ENCODE measurements around the gene RNF151.

RNF151 gene

DNA sequence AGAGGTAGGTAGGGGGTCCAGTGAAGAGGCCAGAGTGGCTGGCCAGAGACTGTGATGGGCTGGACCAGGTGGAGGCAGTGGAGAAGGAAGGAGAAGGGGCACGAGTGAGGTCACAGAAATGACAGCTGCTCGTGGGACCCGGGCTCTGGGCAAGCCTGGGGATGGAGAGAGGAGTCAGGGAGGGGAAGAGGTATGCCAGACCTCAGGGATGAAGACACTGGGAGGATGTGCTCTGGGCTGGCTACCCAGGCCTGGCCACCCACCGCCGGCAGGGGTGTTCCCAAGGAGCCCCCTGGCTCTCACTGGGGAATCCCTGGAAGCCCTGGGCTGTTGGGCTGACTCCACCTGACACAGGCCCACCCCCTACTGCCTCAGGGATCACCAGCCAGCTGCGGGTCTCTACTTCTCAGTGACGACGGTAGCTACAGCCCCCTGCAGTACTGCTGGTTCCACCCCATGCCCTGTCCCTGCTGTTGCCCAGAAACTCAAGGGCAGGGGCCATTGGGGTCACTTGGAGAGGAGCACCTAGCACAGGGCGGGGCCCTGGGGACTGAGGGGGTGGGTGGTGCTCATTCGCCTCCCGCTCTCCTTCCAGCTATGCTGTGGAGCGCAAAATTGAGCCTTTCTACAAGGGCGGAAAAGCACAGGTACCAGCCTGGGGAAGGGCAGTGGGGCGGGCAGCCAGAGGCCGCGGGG, 7.0 kb downstream of the RNF151 start:
- no peaks in the 10 kb centered on the region for H3K4me1 ChIP-seq (ENCODE audit: insufficient read depth, low read length)
- no peaks in the 10 kb centered on the region for H3K9me3 ChIP-seq (ENCODE audit: control insufficient read depth, insufficient read depth, low read length)
- no peaks in the 10 kb centered on the region for H3K36me3 ChIP-seq (ENCODE audit: insufficient read depth, low read length)
- H3K9ac ChIP-seq (ENCODE audit: low read depth, low read length), result no peak overlapping the region

DNA sequence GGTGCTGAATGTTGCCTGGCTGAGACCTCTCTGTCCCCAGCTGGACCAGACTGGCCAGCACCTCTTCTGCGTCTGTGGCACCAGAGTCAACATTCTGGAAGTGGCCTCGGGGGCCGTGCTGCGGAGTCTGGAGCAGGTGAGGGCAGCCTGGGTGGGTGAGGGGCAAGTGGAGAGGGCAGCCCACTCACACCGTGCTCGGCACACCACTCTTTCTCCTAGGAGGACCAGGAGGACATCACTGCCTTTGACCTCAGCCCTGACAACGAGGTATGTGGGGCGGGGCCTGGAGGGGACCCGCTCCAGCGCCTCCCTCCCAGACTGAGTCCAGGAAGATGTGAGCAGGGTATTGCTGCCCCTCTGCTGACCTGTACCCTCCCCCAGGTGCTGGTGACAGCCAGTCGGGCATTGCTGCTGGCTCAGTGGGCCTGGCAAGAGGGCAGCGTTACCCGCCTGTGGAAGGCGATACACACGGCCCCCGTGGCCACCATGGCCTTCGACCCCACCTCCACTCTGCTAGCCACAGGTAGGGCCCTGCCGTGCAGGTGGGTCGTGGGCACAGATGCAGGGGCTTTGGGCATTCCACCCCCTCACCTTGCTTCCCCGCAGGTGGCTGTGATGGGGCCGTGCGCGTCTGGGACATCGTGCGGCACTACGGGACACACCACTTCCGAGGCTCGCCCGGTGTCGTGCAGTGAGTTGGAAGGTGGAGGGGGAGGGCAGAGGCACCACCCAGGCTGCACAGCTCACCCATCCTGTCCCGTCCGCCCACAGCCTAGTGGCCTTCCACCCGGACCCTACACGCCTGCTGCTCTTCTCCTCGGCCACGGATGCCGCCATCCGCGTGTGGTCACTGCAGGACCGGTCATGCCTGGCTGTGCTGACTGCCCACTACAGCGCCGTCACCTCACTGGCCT, 7.8 kb downstream of the RNF151 start:
- Histone ChIP-seq H3K36me3 (ENCODE audit: insufficient read depth, low read length) (no peaks in the 10 kb centered on the region), H3K9ac (ENCODE audit: low read depth, low read length) (no peak overlapping the region), H3K4me1 (ENCODE audit: insufficient read depth, low read length) (no peaks in the 10 kb centered on the region; the same call in 1 of the 2 replicates), H3K9me3 (ENCODE audit: control insufficient read depth, insufficient read depth, low read length) (no peaks in the 10 kb centered on the region)

DNA sequence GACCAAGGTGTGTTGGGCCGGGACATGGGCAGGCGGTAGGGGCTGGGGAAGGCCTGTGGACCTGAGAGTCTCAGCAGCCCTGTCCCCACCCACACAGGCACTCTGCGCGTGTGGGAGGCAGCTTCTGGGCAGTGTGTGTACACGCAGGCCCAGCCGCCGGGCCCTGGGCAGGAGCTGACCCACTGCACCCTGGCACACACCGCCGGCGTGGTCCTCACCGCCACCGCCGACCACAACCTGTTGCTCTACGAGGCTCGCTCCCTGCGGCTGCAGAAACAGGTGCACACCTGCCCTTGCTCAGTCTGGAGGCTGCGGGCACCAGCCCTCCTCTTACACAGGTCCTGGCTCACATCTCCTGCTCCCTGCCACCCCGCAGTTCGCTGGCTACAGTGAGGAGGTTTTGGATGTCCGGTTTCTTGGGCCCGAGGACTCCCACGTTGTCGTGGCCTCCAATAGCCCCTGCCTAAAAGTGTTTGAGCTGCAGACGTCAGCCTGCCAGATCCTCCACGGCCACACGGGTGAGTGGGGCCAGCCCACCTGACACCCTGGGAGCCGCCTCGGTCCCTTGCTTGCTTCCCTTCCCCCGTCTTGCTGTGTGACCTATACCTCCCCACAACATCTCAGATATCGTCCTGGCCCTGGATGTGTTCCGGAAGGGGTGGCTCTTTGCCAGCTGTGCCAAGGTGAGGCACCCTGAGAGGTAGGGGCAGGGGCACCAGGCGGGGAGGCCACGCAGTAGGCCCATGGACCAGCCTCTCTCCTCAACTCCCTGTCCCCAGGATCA, 9.0 kb downstream of the RNF151 start:
- no peaks in the 10 kb centered on the region for H3K9me3 ChIP-seq (ENCODE audit: control insufficient read depth, insufficient read depth, low read length)
- H3K36me3 ChIP-seq (ENCODE audit: insufficient read depth, low read length), result no peaks in the 10 kb centered on the region
- no peak overlapping the region for H3K9ac ChIP-seq (ENCODE audit: low read depth, low read length)
- no peaks in the 10 kb centered on the region; the same call in 1 of the 2 replicates for H3K4me1 ChIP-seq (ENCODE audit: insufficient read depth, low read length)

DNA sequence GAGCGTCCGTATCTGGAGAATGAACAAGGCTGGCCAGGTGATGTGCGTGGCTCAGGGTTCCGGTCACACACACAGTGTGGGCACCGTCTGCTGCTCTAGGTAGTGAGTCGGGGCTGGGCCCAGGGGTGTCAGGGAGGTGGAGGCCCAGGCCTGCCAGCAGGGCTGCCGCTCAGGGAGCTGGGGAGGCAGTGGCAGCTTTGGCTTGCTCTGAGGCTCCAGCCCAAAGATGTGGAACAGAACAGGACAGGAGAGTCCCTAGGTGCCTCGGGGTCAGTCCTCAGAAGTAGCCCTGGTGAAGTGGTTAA, 9.5 kb downstream of the RNF151 start:
- no peaks in the 10 kb centered on the region for H3K9me3 ChIP-seq (ENCODE audit: control insufficient read depth, insufficient read depth, low read length)
- H3K36me3 ChIP-seq (ENCODE audit: insufficient read depth, low read length), result no peaks in the 10 kb centered on the region
- H3K9ac ChIP-seq (ENCODE audit: low read depth, low read length), result no peak overlapping the region
- H3K4me1 ChIP-seq (ENCODE audit: insufficient read depth, low read length), result peaks cover under 1% of the 10 kb centered on the region; the same call in 1 of the 2 replicates

DNA sequence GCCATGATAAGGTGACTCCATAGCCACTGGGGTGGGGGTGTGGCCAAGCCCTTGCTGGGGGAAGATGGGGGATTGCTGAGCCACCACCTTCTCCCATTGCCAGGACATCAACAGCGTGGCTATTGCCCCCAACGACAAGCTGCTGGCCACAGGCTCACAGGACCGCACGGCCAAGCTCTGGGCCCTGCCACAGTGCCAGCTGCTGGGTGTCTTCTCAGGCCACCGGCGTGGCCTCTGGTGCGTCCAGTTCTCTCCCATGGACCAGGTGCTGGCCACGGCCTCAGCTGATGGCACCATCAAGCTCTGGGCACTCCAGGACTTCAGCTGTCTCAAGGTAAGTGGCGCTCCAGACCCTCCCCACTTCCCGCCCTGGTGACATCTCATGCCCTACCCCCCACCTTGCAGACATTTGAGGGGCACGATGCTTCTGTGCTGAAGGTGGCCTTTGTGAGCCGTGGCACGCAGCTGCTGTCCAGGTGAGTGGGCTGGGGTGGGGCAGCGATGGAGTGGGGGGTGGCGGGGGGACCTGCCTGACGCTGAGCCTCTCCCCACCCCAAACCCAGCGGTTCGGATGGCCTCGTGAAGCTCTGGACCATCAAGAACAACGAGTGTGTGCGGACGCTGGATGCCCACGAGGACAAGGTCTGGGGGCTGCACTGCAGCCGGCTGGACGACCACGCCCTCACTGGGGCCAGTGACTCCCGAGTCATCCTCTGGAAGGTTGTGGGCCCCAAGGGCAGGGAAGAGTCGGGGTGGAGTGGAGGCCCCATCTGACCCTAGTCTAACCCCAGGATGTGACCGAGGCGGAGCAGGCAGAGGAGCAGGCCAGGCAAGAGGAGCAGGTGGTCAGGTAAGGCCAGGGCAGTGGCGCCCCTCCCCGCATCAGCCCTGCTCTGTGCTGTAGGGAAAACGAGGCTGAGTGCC, 10.6 kb downstream of the RNF151 start:
- H3K9ac ChIP-seq (ENCODE audit: low read depth, low read length), result no peak overlapping the region
- no peaks in the 10 kb centered on the region for H3K36me3 ChIP-seq (ENCODE audit: insufficient read depth, low read length)
- peaks cover 6% of the 10 kb centered on the region; the same call in 1 of the 2 replicates for H3K4me1 ChIP-seq (ENCODE audit: insufficient read depth, low read length)
- H3K9me3 ChIP-seq (ENCODE audit: control insufficient read depth, insufficient read depth, low read length), result no peaks in the 10 kb centered on the region

DNA sequence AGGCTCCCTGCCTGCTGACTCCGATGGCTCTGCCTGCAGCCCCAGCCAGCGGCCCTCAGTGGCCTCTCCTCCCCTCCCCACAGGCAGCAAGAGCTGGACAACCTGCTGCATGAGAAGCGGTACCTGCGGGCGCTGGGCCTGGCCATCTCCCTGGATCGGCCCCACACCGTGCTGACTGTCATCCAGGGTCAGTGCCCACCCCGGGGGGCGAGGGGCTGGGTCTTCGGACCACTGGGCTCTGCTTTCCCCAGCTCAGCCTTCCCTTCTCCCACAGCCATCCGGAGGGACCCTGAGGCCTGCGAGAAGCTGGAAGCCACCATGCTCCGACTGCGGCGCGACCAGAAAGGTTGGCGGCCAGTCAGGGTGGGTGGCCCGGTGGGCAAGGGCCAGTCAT, 11.2 kb downstream of the RNF151 start:
- no peak overlapping the region for H3K9ac ChIP-seq (ENCODE audit: low read depth, low read length)
- H3K4me1 ChIP-seq (ENCODE audit: insufficient read depth, low read length), result peaks cover 7% of the 10 kb centered on the region; the same call in 1 of the 2 replicates
- H3K36me3 ChIP-seq (ENCODE audit: insufficient read depth, low read length), result no peaks in the 10 kb centered on the region
- no peaks in the 10 kb centered on the region for H3K9me3 ChIP-seq (ENCODE audit: control insufficient read depth, insufficient read depth, low read length)

DNA sequence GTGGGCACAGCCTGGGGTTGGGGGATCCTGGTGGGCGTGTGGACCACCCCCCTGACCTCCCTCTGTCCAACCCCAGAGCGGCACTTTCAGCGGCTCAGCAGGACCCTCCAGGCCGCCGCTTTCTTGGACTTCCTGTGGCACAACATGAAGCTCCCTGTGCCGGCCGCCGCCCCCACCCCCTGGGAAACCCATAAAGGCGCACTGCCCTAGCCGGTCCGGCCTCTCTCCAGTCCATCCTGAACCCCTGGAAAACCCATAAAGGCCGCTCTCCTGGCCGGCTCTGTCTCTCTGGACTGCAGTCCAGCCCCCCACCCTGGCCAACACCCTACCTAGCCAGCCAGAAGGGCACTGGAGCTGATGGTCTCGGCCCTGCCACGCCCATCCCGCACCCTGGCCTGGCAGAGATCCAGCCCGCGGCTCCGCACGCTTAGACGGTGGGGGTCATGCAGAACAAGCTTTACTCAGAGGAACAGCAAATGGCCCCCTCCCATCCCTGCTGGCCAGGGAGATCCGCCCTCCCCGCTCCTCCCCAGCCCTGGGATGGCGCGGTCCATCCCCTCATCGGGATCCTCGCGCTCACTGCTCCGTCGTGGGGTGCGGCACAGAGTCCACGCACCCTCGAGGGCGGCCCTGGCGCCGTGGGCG, 11.9 kb downstream of the RNF151 start:
- H3K4me1 ChIP-seq (ENCODE audit: insufficient read depth, low read length), result peaks cover 11% of the 10 kb centered on the region; the same call in 1 of the 2 replicates
- no peaks in the 10 kb centered on the region for H3K9me3 ChIP-seq (ENCODE audit: control insufficient read depth, insufficient read depth, low read length)
- peak overlapping the region; percentile 58; the same call in 1 of the 2 replicates for H3K9ac ChIP-seq (ENCODE audit: low read depth, low read length)
- H3K36me3 ChIP-seq (ENCODE audit: insufficient read depth, low read length), result no peaks in the 10 kb centered on the region

DNA sequence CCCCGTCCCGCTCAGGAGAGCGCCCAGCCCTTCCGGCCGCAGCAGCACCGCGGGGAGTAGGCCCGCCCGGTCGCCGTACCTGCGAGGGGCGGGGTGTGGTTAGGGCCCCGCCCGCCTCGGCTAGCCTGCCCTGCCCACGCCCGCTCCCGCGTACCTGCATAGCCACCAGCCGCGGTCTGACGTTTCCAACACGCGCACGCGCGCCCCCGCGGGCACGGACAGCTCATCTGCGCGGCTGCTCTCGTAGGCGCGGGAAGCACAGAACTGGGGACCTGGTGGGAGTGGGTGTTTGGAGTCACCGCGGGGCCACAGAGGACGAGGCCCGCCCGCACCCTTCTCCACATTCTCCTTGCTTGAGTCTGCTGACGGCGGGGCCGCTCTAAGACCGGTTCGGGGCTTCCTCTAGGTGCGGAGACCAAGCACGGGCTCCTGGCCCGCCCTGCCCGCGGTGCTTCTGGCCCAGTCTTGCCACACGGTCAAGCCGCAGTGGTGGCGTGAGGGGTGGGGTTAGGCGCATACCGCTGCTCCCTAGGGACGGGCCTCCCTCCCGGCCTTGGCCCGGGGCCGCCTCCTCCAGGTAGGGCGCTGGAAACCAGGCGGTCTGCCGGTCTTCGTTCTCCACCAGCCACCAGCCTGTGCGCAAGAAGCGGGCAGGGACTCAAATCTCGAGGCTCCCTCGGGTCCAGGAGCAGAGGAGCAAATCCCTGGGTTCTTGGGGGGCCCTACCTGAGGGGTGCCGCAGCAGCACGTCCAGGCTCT, 12.8 kb downstream of the RNF151 start:
- H3K9me3 ChIP-seq (ENCODE audit: control insufficient read depth, insufficient read depth, low read length), result no peaks in the 10 kb centered on the region
- peak overlapping the region; percentile 58 for H3K9ac ChIP-seq (ENCODE audit: low read depth, low read length)
- no peaks in the 10 kb centered on the region for H3K36me3 ChIP-seq (ENCODE audit: insufficient read depth, low read length)
- peaks cover 11% of the 10 kb centered on the region; the same call in 1 of the 2 replicates for H3K4me1 ChIP-seq (ENCODE audit: insufficient read depth, low read length)

DNA sequence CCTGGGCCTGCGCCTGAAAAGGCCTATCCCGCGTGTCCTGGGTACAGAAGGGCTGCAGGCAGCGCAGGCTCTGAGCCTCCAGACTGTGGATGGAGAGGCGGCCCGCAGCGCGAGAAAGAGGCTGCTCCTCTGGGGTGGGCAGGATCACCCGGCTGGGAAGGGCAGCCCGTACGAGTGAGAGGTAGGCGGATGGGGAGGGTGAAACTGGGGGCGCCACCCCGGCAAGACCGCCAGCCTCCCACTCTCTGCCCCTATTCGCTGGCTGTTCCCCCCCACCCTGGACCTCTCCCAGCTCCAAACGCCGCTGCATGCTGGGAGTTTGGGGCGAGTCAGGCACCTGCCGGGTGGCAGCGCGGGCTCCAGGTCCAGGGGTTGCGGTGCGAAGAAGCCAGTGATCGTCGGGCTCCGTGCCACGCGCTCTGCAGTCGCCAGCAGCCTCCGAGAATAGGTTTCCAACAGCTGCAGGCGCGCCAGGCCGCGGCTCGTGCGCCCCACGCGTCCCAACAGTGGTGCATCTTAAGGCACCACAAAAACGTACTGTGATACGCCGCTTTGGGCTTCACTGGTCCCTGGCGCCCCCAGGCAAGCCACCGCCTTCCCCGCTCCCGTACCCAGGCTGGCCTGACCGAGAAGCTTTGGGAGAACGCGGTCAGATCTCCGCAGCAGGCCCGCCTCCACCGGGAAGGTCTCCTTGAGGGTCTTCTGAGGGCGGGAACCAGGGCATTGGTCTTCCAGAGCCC, 13.5 kb downstream of the RNF151 start:
- no peaks in the 10 kb centered on the region for H3K9me3 ChIP-seq (ENCODE audit: control insufficient read depth, insufficient read depth, low read length)
- no peaks in the 10 kb centered on the region for H3K36me3 ChIP-seq (ENCODE audit: insufficient read depth, low read length)
- peaks cover 14% of the 10 kb centered on the region for H3K4me1 ChIP-seq (ENCODE audit: insufficient read depth, low read length)
- H3K9ac ChIP-seq (ENCODE audit: low read depth, low read length), result peak overlapping the region; percentile 58; the same call in 1 of the 2 replicates

DNA sequence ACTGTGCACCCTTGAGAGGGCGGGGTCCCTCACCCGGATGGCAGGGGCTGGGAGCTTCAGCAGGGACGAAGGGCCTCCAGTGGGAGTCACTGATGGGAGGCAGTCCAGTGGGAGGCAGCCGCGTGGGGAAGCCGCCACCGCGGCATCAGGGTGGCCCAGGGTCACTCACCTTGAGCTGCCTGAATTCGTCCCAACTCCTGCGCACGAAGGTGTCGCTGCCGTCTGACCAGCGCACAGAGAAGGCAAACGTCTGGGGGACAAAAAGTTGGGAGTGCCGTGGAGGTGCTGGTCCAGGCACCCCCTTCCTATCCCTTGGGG, 14.1 kb downstream of the RNF151 start:
- Histone ChIP-seq H3K9me3 (ENCODE audit: control insufficient read depth, insufficient read depth, low read length) (no peaks in the 10 kb centered on the region), H3K36me3 (ENCODE audit: insufficient read depth, low read length) (no peaks in the 10 kb centered on the region), H3K4me1 (ENCODE audit: insufficient read depth, low read length) (peaks cover 15% of the 10 kb centered on the region), H3K9ac (ENCODE audit: low read depth, low read length) (no peak overlapping the region)

DNA sequence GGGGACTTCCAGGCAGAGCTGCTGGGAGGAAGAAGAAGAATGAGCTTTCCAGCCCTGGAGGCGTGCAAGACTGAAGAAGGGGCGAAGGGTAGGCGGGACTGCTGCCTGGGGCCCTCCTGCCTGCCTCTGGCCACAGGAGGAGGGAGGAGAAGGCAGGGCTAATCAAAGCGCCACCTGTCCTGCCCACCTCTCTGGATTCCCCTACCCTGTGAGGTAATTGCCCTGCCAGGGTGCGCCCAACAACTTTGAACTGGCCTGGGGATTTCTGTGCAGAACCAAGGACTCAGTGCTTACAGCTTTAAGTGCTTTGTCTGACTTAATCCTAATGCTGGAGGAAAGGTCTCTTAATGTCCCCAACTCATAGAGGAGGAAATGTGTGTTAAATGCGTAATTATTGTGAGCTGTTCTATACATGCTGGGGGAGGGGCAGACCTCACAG, 14.8 kb downstream of the RNF151 start, which contains the start of gene NOXO1:
Gene NOXO1, minus strand, starts transcription at position 72 of the 439 bp plus-strand sequence. CDS start 290 bp downstream, outside the sequence.
- H3K9ac ChIP-seq (ENCODE audit: low read depth, low read length), result peak within 1 kb of the TSS; percentile 58; the same call in 1 of the 2 replicates

DNA sequence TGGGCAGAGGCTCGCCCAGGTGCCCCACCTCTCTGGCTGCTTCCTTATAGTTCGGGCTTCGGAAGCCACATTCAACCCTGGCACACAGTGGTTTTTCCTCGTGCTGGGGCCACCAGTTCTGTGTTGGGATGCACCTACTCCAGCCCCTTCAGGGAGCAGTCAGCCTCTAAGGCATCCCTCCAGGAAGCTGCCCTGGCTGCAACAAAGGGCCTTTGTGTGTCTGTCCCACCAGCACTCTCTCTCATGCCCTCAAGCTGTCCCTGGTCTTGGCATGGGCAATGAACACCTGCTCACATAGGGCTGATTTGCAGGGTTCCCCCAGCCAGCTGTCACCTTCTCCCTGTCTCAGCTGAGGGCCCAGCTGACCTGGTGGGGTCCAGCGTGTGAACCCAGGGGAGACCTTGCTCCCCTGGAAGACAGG, 15.4 kb downstream of the RNF151 start:
- Histone ChIP-seq H3K9me3 (ENCODE audit: control insufficient read depth, insufficient read depth, low read length) (no peaks in the 10 kb centered on the region), H3K9ac (ENCODE audit: low read depth, low read length) (no peak overlapping the region), H3K36me3 (ENCODE audit: insufficient read depth, low read length) (peaks cover 3% of the 10 kb centered on the region; the same call in 1 of the 2 replicates), H3K4me1 (ENCODE audit: insufficient read depth, low read length) (peaks cover 15% of the 10 kb centered on the region)

More for the DNA sequence above, 14.8 kb downstream of the RNF151 start, which contains the start of gene NOXO1:
- no peaks in the 10 kb centered on the region for H3K9me3 ChIP-seq (ENCODE audit: control insufficient read depth, insufficient read depth, low read length)
- H3K4me1 ChIP-seq (ENCODE audit: insufficient read depth, low read length), result peaks cover 15% of the 10 kb centered on the region
- H3K36me3 ChIP-seq (ENCODE audit: insufficient read depth, low read length), result peaks cover 3% of the 10 kb centered on the region; the same call in 1 of the 2 replicates

Measured in ES-I3 (cell line).